Measurements from ENCODE around the gene MYO3B.

MYO3B gene

GRCh38 chr2:170161516-170162270 is 16.3 kb upstream of the MYO3B start:
- DNase-seq: no peak

- no peak for DNase-seq
Observed at GRCh38 chr2:170162271-170162632, 15.7 kb upstream of the MYO3B start.

- no peak for DNase-seq
Observed at GRCh38 chr2:170163411-170164065, 14.4 kb upstream of the MYO3B start.

- no peak for DNase-seq
Observed at GRCh38 chr2:170165129-170165528, 12.8 kb upstream of the MYO3B start.

GRCh38 chr2:170166735-170167134 is 11.2 kb upstream of the MYO3B start:
- no peak for DNase-seq

- DNase-seq: no peak
Observed at GRCh38 chr2:170170281-170171040, 7.5 kb upstream of the MYO3B start.

- no peak for DNase-seq
Observed at GRCh38 chr2:170176212-170176611, 1.7 kb upstream of the MYO3B start.

GRCh38 chr2:170180031-170180566 is 2.2 kb downstream of the MYO3B start:
- DNase-seq: no peak

- DNase-seq: no peak
Observed at GRCh38 chr2:170181602-170182001, 3.7 kb downstream of the MYO3B start.

GRCh38 chr2:170185319-170185718 is 7.4 kb downstream of the MYO3B start:
- DNase-seq: no peak

- no peak for DNase-seq
Observed at GRCh38 chr2:170189757-170190156, 11.8 kb downstream of the MYO3B start.

GRCh38 chr2:170190172-170190571 is 12.2 kb downstream of the MYO3B start:
- DNase-seq: no peak

- DNase-seq: no peak
Observed at GRCh38 chr2:170191166-170191866, 13.4 kb downstream of the MYO3B start.

GRCh38 chr2:170196963-170197362 is 19.0 kb downstream of the MYO3B start:
- no peak for DNase-seq

- DNase-seq: no peak
Observed at GRCh38 chr2:170201275-170201674, 23.3 kb downstream of the MYO3B start.

- DNase-seq: no peak
Observed at GRCh38 chr2:170201734-170202393, 23.9 kb downstream of the MYO3B start.

- no peak for DNase-seq
Observed at GRCh38 chr2:170202437-170202836, 24.5 kb downstream of the MYO3B start.

- no peak for DNase-seq
Observed at GRCh38 chr2:170204298-170204951, 26.5 kb downstream of the MYO3B start.

GRCh38 chr2:170206246-170206645 is 28.3 kb downstream of the MYO3B start:
- DNase-seq: no peak

- DNase-seq: no peak
Observed at GRCh38 chr2:170206805-170207407, 29.0 kb downstream of the MYO3B start.

GRCh38 chr2:170207901-170208300 is 30.0 kb downstream of the MYO3B start:
- no peak for DNase-seq
